ENCODE measurements around the gene C4orf17.

The C4orf17 gene

DNA sequence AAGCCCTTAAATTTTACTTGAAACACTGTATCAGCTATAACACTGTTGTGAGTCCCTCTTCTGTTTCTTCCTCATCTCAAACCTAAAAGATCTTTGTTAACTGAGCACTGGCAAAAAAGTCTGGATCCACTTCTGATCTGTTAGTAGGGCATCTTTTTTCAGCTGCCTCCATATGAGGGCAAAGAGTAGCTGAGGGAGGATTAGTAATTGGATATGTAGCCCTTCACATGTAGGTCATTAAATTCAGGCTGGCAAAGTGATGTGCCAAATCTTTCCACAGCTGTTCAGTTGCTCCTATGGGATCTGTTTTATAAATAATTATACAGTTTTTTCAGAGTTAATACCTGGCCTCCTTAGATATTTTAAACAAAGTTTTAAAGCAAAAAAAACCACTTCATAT lies 54.1 kb downstream of the C4orf17 start:
- H3K4me3 ChIP-seq (ENCODE audit: low read depth, low read length) = no peak overlapping the region
- TF ChIP-seq, protein P1, sequence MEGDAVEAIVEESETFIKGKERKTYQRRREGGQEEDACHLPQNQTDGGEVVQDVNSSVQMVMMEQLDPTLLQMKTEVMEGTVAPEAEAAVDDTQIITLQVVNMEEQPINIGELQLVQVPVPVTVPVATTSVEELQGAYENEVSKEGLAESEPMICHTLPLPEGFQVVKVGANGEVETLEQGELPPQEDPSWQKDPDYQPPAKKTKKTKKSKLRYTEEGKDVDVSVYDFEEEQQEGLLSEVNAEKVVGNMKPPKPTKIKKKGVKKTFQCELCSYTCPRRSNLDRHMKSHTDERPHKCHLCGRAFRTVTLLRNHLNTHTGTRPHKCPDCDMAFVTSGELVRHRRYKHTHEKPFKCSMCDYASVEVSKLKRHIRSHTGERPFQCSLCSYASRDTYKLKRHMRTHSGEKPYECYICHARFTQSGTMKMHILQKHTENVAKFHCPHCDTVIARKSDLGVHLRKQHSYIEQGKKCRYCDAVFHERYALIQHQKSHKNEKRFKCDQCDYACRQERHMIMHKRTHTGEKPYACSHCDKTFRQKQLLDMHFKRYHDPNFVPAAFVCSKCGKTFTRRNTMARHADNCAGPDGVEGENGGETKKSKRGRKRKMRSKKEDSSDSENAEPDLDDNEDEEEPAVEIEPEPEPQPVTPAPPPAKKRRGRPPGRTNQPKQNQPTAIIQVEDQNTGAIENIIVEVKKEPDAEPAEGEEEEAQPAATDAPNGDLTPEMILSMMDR (IDR thresholded peaks at IDR 0.05; ENCODE audit: borderline replicate concordance, insufficient read depth, low read depth, low read length) = no peak

DNA sequence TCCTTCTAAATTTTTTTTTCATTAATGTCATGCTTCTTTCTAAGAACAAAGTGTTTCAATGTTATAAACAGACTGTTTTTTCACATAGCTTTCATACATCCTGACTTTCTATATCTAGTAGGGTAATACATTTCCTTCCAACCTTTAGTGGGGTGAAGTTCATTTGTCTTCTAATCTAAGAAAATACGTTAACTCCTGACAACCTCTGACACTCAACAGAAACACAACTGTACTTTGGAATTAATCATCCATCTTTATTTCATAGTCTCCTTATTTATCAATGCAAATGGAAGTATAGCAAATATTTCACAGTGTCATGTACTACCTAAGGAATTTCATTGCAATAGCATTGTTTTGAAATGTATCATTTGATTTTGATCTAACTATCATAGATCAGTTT lies 61.1 kb downstream of the C4orf17 start:
- no peak overlapping the region for H3K4me3 ChIP-seq (ENCODE audit: low read depth, low read length)
- TF ChIP-seq, protein P1 (IDR thresholded peaks at IDR 0.05; ENCODE audit: borderline replicate concordance, insufficient read depth, low read depth, low read length) = no peak

DNA sequence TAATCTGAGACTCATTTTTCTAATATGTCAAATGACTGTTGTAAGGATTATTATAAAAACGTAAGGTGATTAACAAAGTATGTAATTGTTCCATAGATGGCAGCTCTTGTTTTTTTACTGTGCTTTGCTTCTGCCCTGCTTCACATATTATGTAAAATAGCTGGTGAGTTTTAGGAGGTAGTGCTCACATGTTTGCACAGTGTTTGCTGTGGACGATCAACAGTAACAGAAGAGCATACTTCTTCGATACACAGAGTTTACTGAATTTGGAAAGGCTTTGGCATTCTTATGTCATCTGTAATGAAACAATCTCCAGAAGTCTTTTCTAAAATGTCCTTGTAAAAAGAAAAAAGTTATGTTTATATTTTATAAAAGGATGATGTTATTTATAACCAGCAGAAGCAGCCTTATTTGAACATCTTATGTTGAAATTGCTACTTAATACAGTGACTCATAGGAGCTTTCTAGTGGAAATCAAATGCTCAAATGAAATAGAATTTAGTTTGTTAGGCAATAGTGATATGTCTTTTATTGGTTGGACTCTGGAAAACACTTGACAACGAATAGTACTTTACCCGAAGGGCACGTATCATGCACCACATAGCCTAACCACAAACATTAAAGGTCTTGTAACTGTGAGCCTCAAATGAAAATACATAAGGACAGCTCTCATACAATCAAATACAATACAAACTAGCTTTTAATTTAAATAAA lies 61.9 kb downstream of the C4orf17 start:
- TF ChIP-seq, protein P1 (IDR thresholded peaks at IDR 0.05; ENCODE audit: borderline replicate concordance, insufficient read depth, low read depth, low read length) = no peak

DNA sequence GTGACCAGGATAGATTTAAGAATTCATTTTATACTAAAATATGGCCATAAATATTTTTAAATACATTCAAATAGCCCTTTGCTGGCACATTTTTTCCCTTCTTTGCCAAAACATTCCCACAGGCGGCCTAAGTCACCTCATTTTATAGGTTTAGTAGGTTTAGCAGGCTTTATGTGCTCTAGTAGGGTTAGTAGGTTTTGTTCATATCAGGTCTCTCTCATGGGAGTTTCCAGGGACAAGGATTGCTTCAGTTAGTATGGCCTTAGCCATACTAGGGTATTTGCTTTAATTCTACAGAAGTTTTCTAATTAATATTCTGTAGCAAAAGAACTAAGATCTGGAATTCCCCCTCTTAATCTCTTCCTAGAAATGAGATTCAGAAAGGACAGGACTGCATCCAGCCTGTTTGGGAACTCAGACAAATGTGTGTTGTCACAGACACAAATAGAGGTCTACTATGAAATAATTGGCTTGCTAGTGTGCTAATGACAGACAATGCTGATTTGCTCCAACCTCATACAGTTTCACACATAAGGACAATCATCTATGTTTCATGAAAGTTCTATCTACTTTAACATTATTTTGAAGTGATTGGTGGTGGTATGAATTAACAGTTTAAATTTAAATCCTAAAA lies 63.0 kb downstream of the C4orf17 start:
- H3K4me3 ChIP-seq (ENCODE audit: low read depth, low read length) = no peak overlapping the region
- TF ChIP-seq, protein P1 (IDR thresholded peaks at IDR 0.05; ENCODE audit: borderline replicate concordance, insufficient read depth, low read depth, low read length) = no peak

More for the DNA sequence above, 61.9 kb downstream of the C4orf17 start:
- no peak overlapping the region for H3K4me3 ChIP-seq (ENCODE audit: low read depth, low read length)

DNA sequence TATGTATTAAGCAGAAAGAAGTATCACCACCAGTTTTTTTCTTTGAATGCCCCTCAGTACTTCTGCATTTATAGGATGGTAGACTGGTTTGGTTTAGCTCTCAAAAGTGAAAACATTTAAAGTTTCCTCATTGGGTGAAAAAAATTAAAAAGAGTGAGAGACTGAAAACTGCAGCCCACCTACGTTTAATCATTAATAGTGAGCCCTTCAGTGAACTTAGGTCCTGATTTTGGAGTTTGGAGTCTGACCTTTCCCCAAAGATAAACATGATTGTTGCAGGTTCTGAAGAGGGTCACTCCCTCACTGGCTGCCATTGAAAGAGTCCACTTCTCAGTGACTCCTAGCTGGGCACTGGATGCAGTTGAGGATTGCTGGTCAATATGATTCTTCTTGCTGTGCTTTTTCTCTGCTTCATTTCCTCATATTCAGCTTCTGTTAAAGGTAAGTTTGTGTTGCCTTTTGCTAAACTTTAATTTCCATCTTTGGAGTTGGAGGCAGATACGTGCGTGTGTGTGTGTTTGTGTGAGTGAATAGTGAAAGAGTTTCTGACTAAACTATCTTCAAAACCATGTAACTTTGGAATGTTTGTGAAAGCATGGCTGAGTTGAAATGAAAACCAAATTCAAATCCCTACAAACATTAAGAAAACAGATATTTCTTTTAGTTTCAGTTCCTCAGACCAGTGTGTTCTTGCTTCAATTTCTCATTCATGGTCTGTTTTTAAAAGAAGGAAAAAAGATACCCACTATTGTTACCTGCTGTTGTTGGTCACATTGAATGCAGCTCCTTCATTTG lies 63.9 kb downstream of the C4orf17 start, which contains the start of gene MTTP:
TSS of gene MTTP (plus strand) at position 295 of the 795 bp plus-strand sequence. CDS start at position 381, 86 bp downstream.
- no peak within 1 kb of the TSS for H3K4me3 ChIP-seq (ENCODE audit: low read depth, low read length)
- TF ChIP-seq, protein P1 (IDR thresholded peaks at IDR 0.05; ENCODE audit: borderline replicate concordance, insufficient read depth, low read depth, low read length) = no peak

DNA sequence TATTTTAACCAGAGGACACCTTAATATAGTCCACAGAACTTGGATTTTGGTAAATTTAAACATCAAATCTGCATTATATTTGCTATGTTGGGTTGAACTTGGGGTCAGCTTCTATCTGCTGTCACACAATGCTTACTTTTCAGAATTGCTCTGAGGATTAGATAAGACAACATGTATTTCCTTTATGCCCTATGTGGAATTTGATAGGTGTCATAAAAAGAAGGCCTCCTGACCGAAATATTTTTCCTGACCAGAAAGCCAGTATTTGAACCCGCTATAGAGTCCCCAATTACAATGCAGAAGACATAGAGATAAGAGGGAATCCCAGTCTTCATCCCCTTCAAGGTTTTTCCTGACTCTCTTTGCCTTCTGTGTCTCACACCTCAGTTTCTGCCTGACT lies 67.9 kb downstream of the C4orf17 start:
- TF ChIP-seq, protein P1 (IDR thresholded peaks at IDR 0.05; ENCODE audit: borderline replicate concordance, insufficient read depth, low read depth, low read length) = no peak
- H3K4me3 ChIP-seq (ENCODE audit: low read depth, low read length) = no peak overlapping the region

All from GM12875 (cell line).